HL-60/S4 (cell line): ENCODE results near the gene OCA2.

ENCODE experiments used
- in situ Hi-C: fragments of 300-500 bp; cut with MboI; formaldehyde crosslinking; loops from 2 replicates; pipeline ENCODE4 v1.14.3; 2022; ENCODE audit warnings: low sequenced_read_pairs

The OCA2 gene

DNA sequence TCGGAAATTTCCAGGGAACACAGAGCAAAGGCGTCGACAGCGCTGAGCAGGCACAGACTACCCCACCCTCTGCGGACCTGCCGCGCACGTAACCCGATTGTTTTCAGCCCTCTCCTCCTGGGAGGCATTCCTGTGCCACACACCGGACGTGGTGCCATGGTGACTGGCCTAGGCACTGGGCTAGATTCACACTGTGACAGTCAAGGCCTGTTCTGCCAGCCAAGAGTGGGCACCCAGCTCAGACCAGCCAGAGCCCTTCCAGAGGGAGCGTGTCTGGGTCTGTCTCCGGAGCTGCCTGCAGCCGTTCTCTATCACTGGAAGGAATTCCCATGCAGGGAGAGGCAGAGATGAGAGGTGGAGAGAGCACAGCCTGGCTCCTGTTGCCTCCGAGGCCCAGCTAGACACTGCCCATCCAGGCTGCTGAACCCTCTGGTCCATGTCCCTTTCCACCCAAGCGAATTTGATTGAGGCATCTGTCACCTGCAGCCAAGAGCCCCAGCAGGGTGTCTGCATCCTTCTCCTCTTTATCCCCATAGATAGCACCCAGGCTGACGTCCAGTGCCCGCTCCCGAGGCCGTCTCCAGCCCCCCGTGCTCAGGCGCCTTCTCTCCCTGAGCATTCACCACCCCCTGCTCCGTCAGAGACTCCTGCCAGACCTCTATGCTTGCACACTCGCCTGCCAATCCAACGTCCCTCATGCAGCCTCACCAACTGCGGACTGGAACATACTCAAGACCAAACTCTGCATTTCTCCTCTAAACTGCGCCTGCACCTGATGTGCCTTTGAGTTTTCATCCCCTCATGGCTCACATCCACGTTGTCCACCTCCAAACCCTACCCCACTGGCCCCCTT is 267.5 kb downstream of the OCA2 start:
- in situ Hi-C loops: no loop called here

DNA sequence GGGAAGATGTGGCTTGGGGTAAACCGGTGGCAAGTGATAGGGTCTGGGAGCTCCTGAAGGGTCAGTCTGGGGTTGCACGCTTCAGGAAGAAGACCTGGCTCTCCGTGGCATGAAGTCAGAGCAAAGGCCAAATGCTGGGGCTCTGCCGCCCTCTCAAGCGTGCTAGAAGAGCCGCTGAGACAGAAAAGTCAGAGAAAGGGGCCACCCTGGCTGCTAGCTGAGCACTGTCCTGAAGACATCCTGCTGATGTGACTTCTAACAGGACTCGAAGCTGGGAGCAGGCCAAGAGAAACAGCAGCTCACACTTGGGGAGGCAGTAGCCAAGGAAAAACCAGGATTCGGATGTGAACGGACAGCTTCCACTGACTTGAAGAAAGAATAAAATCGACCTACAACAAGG is 270.4 kb downstream of the OCA2 start:
- in situ Hi-C loops: no loop called here

DNA sequence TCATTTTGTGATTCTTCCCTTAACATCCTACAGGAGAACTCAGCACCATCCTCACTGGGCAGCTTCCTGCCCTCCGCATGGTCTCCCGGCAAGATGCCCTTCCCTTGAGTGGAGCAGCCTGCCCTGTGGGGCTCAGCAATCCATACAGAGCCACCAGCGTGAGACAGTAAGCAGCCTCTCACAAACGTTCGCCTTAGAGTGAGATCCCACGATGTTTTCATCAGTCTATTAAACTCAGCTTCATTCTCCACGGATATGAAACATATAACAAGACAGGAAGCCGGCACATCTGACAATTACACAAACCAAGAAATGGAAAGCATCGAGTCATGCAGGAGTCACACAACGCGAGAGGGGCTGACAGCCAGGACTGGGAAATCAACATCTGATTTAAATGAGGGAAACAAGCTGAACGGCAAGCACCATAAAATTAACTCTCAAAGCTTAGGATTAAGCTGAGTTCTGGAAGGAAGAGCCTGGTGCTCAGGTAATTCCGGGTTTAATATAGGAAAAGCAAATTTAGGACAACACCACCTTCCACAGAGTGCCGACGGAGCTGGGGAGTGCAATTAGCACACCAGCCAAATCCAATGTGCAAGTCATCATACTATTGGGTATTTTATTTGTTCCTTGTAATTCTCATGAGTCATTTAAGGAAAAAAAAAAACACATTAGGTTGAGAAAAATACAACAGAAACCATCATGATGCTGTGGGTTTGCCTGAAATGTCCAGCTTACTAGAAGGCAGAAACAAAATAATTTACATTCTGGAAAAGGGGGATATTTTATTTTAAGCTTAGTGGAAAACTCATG is 272.0 kb downstream of the OCA2 start:
- in situ Hi-C loops: no loop called here

DNA sequence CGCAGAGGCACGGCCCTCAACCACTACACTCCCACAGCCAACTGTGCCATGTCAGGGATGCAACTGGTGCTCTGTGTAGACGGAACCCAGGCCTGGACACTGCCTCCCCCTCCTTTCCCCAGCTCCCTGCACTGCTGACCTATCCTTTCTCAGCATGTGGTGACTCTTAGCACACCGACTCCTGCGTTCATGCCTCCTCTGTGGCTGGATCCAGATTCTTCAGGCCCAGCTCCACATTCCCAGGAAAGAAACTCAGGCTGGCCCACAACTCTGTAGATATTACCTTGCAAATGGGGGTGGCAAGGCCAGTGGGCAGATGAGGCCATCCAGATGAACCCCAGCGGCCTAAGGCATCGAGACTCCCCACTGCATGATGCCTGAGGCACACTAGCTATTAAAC is 272.7 kb downstream of the OCA2 start:
- in situ Hi-C loops: no loop called here

DNA sequence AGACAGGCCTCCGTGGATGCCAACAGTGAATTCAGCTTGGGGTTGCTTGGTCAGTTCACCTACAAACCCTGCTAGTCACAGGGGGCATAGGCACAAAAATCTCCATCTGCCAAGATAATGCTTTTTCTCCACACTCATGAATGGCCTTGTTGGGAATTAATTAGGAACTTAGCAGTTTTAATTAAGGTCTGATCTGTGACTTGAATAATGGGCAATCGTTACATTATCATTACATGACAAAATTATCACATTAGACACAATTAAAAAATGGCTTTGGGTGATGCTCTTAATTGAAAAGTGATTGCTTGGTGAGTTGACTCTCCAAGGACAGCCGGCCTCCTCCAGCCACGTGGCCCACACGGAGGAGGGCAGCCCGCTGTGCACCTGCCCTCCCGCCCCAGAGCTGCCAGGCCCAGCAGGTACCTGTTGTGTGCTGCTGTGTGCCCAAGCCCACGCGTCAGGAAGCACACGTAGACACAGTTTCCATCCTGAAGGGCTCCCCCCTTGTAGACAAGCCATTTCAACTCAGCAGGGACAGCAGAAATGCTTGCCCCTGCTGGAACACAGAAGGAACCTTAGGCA is 274.2 kb downstream of the OCA2 start:
- in situ Hi-C loops: no loop called here

DNA sequence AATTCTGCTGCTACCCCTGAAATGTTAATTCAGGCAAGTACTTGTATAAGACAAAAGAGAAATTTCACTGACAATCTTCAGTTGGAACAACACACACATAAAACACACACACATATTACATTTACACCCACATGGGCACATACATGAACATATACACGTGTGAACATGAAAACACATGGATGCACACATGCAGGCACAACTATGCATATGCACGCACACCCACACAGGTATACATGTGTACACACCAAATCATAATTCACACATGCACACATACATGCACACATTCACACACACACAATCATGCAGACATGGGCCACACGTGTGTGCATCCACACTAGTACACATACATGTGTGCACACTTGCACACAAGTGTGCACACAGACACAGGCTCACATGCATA is 277.8 kb downstream of the OCA2 start:
- in situ Hi-C loops: no loop called here

DNA sequence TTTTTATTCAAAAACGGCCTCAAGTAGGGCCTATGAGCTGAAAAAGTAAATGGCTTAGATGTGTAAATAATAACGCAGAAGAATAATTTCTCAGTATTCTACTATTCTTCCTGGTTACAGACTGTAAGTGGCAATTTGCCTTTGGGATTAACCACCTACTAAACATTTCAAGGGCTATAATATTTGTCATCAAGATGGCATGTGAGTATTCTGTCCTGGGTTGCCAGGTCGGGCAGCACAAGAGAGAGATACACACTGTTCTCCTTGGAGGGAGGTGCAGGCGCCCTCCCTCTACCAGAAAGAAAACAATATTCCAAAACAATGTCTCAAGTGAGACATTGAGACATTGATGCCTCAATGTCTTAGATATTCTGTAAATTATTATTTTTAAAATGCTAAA is 278.4 kb downstream of the OCA2 start:
- in situ Hi-C loops: no loop called here

DNA sequence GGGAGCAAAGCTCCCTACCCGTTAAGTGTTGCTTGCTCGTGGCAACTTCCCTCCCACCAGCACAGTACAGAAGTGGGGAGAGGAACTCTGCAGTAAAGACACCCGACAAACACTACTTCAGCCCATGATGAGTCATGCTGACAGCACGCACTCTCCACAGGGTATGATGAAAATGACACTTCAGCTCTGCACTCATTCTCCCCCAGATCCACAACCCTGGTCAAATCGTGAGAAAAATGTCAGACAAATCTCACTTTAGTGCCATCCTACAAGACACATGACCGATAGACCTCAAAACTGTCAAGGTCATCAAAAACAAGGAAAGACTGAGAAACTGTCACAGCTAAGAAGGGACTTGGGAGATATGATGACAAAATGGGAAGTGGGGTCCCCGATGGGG is 278.9 kb downstream of the OCA2 start:
- in situ Hi-C loops: no loop called here

DNA sequence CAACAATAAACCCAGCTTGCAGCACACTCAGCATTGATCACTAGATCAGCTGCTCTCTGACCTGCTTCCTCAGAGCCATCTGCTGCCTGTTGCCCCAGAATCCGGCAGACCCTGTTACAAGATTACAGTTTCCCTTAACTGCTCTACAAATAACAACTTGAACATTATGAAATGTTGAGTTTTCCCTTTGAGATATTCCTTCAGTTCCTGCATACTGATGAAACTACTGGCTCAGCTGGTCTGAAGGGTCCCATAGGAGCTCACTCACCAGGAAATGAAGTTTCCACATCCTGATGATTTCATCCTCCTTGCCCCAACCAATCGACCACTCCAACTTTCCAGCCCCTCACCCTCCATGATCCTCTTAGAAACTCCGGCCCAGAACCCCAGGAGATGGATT is 281.9 kb downstream of the OCA2 start:
- in situ Hi-C loops: no loop called here

DNA sequence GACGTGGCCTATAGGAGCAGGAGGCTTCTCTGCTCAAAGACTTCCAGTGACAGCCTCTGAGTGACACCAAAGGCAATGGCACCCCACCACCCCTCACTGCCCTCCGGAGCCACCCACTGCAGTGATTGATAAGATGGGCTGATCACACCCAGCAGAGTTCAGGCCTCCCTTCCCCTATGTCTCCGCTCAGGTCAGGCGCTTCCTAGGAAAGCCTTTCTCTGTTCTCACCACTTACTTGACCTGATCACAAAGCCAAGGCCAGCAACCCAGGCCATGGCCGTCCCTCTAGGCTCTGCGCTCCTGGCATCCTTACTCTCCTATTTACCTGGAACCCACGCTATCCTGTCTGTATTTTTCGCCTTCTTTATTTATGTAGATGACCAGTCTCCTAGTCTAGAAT is 282.3 kb downstream of the OCA2 start:
- in situ Hi-C loops: no loop called here

DNA sequence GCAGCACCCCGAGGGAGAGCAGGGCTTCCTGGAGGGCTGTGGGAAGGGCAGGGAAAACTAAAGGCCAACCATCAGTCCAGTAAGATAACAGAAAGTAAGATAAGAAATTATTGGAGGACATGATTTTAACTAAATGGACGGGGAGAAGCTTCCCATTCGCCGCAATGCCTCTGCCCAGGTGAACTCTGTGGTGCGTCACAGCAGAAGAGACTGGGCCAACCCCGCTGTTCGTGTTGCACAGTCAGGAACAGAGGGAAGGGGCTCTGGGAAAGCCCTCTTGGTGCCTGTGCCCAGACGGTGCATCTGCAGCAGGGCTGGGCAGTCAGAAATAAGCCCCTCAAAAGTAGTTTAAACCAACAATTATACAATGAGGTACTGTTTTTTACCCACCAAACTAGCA is 284.1 kb downstream of the OCA2 start:
- in situ Hi-C loops: no loop called here

DNA sequence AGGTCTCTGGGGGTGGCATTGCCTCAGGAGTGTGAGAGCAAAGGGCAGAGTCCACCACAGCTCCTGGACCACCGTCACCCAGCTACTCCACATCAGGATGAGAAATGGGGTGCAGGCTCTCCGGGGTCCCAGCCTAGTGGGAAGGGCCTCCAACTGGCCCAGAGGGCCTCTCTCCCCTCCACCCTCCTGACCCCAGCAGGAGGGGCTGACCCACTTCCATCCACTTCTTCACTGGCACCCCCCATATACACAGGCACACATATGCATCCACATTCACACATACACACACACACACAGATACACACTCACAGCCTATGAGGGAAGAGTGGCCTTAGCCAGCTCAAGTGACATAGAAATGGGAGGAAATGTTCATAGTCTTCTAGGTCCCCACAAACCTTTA is 286.0 kb downstream of the OCA2 start:
- in situ Hi-C loops: no loop called here

DNA sequence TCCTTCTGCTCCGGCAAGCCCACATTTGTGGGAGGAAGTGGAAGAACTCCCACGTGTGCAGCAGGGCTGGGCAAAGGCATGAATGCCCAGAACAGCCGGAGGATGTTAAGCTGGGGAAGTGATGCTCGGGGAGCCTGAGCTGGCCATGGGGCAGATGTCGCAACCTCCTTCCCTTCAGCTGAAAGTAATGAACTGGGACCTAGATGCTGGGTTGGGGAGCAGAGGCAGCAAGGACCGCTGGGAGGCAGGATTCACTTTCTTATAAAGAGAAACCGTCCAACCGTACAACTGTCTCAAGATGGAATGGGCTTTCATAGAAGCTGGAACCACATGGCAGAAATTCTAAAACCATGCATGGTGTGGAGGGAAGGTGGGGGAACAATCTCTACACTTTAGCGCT is 290.9 kb downstream of the OCA2 start:
- in situ Hi-C loops: no loop called here

DNA sequence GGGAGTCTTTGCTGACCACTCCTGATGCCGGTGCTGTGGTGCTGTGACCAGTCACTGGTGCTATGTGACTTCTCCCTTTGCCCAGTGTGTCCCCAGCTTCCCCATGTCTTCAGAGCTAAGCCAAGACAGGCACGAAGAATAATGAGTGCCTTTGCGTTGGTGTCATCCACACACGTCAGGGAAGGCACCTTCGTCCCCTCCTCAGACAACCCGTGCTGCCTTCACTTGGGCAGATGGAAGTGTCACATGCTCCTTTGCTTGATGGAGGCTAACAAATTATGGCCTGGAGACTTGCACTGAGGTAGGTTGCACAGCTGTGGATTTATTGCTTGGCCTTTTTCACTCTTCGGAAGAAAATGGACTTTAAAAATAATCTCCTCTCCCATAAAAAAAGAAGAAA is 291.8 kb downstream of the OCA2 start:
- in situ Hi-C loops: no loop called here

DNA sequence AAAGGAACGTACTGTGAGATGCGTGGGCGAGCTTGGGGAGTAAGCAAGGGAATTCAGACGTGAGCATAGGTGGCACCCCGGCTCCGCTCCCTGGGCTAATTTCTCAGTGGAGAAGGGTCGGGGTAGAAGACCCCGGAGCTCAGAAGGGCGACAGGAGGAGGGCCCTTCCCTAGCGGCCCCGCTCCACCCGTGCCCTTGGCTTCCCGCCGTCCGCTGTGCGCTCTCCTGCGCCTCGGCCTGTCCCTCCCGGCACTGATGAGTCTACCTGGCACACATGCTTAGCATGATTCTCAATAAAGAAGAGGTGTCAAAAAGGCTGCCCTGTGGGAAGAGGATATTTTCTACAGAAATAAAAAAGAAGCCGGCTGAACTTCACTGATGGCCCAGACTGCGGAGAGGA is 292.7 kb downstream of the OCA2 start:
- in situ Hi-C loops: no loop called here

DNA sequence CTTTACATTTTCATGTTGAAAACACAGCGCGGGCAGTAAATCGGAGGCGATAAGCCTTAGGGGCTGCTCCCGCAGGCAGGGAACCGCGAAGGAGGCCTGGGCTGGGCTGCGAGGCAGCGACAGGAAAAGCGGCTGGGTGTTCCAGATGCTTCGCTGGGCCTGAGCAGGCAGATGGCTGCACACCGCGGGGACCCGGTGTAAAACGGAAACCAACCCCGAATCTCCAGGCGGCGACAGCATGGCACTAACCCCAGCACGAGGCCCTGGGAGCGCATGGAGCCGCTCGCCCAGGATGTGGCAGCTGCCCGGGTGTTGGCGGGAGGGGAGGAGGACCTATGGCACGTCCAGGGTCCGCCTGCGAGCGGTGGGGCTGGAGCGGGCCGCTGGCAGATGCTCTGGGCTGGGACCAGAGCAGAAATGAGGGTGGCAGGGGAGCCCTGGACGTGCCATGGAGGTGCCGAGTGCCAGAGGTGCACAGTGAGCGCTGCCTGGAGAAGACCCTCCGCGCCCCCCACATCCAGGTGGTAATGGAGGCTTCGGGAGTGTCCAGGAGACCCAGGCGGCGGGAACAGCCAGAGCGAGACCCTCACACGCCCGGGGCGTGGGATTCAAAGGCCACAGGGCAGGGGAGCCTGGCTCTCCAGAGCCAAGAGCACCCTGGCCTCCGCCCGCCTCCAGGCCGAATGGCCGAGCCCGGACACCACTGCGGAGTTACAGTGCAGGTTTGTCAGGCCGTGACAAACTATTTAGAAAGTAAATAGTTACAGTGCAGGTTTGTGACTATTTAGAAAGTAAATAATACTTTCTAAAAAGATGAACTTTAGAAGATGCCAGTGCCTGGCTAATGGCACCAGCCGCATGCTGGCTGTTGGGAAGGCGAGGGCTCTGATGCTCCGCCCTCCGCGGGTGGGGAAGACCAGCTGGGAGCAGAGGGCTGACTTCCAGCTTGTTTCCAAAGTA is 293.6 kb downstream of the OCA2 start:
- in situ Hi-C loops: no loop called here

DNA sequence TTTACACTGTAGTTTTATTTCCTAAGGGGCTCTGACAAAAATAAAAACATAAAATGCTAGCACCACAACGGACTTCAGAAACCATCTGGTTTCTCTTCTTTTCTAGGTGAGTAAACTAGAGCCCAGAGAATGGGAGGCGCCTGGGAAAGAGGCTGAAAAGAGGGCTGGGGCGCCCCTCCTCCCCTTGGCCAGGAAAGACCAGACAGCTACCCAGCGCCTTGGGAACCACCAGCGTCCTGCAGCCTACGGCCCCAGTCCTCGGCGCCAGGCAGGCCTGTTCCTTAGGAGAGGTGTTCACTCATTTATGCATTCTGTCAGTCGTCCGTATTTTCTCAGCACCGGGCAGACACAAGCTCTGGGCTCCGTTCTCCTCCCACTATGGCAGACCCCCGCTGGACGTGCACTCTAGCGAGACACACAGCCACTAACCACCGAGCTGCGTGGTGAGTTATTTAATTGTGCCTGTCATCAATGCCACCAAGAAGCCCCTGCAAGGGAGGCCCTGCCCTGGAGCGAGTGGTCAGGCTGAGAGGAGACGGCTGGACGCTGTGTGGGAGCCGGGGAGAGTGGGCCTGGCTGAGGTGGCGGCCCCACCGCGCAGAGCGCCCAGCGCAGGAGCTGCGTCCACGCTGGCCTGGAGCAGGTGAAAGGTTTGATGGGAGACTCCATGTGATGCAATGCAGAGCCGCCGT is 294.4 kb downstream of the OCA2 start:
- in situ Hi-C loops: no loop called here

DNA sequence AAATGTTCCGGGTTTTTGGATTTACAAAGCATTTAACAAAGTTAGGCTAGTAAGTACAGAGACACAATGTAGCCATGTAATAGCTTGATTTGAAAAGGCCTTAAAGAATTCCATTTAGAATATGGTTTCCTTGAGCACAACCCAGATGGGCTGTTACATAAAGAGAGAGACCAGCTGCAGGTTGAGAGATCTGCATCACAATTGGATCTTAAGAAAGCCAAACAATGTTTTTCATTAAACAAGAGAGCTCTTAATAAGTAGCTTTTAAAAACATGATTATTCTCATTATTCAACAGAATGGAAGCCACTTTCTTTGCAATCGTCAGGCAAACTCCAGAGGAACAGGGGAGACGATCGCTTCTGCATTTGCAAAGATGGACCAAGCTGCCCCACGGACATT is 300.3 kb downstream of the OCA2 start:
- in situ Hi-C loops: no loop called here

DNA sequence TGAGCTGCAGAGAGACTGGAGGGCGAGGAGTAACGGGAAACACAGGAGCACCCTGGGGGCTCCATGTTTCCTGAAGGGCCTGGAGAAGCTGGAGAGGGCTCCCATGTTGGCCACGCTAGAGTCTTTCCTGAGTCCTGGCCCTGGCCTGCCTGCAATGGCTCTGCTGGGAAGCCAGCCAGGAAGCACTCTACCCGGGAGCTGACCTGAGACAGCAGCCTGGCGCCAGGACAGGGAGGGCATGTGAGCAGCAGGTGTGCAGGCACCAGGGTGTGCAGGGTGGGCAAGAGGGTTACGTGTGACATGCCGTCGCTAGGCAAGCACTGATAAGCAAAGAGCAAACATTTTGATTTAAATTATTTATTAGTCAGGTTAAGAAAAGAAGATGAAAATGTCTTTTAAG is 301.4 kb downstream of the OCA2 start:
- in situ Hi-C loops: no loop called here
